HCT116 (cell line): ENCODE data around the gene SUPT3H. TPM values are rescaled to one million over a fixed set of nuclear protein-coding genes. Genes with fewer than 3 reads are reported as not detected.

Source experiments
- ATAC-seq: fragments of 200-7000 bp; cut with Tn5 transposase; 2 replicates; pipeline ENCODE4 v1.9.1; 2020; ENCODE audit warnings: mild to moderate bottlenecking, moderate library complexity
- BruUV-seq: library from RNA; stranded (reverse); fragments of 400-500 nt; replicated peaks from 2 replicates; lab custom pipeline; 2021; lab: Mats Ljungman, UMichigan
- CTCF ChIA-PET: fragments of 300-600 bp; sonication (Branson Sonifier 250); formaldehyde crosslinking; loops from one replicate; lab custom pipeline; 2021; ENCODE audit warnings: antibody characterized with exemption; lab: Charles Lee
- POLR2A ChIA-PET: fragments of 300-600, 350-600 bp; sonication (Branson Sonifier 250); formaldehyde crosslinking; loops from one replicate; lab custom pipeline; 2021; ENCODE audit warnings: antibody characterized with exemption; lab: Charles Lee
- RAD21 ChIA-PET, 2 experiments: fragments of 300-600 bp; sonication (Branson Sonifier 250); formaldehyde crosslinking; loops; one replicate each; lab custom pipeline; 2023; ENCODE audit warnings: low total read pairs in 2 of 2; ENCODE audit not compliant: uncharacterized antibody in 2 of 2, unreplicated experiment in 2 of 2, low non-redundant PET in 1 of 2; lab: Charles Lee
- DNase-seq: peaks from one replicate; pipeline ENCODE4 v3.0.0-alpha.2; 2010; ENCODE audit warnings: low read depth, low spot score
- H2AFZ ChIP-seq: fragments of 200-600 bp; shearing (Covaris generic), sonication (generic); 2 replicates; pipeline ENCODE4 v1.6.1; 2017; ENCODE audit warnings: low read depth, mixed run types, mixed read lengths, antibody characterized with exemption, low read length; ENCODE audit not compliant: poor library complexity, severe bottlenecking
- H3K27ac ChIP-seq: 2 replicates; pipeline ENCODE4 v1.5.1; 2012; ENCODE audit warnings: low read depth, low read length
- H3K27me3 ChIP-seq: fragments of 200-600 bp; sonication (generic); 2 replicates; pipeline ENCODE4 v1.6.1; 2016; ENCODE audit warnings: mixed run types, low read length, mixed read lengths; ENCODE audit not compliant: insufficient read depth
- H3K36me3 ChIP-seq, 2 experiments: fragments of 200-500 bp in 1 of 2; fragments of 200-600 bp in 1 of 2; sonication (Bioruptor generic) in 1 of 2; sonication (generic) in 1 of 2; 2 replicates each; pipeline versions ENCODE4 v1.5.1 to v1.6.1; 2014 to 2016; ENCODE audit warnings: low read length in 2 of 2, inconsistent platforms in 1 of 2, mixed read lengths in 1 of 2, mixed run types in 1 of 2; ENCODE audit not compliant: insufficient read depth in 2 of 2, control insufficient read depth in 1 of 2
- H3K4me1 ChIP-seq, 2 experiments: fragments of 200-600 bp in 1 of 2; sonication (generic) in 1 of 2; 2 replicates each; pipeline versions ENCODE4 v1.5.1 to v1.6.1; 2012 to 2017; ENCODE audit warnings: low read length in 2 of 2, inconsistent platforms in 1 of 2, mild to moderate bottlenecking in 1 of 2, mixed read lengths in 1 of 2, mixed run types in 1 of 2, moderate library complexity in 1 of 2; ENCODE audit not compliant: insufficient read depth in 2 of 2, control insufficient read depth in 1 of 2
- H3K4me2 ChIP-seq: fragments of 200-600 bp; sonication (generic); 2 replicates; pipeline ENCODE4 v1.6.1; 2017; ENCODE audit warnings: mixed run types, low read length, mixed read lengths
- H3K4me3 ChIP-seq, 2 experiments: fragments of 200-600 bp in 1 of 2; sonication (generic) in 1 of 2; replicated peaks in 1 of 2; 2 replicates each; pipeline ENCODE4 v1.5.1; 2011 to 2016; ENCODE audit warnings: low read length in 2 of 2, control low read depth in 1 of 2, low read depth in 1 of 2, mild to moderate bottlenecking in 1 of 2, mixed read lengths in 1 of 2, mixed run types in 1 of 2
- H3K79me2 ChIP-seq: fragments of 200-600 bp; sonication (generic); 2 replicates; pipeline ENCODE4 v1.6.1; 2017; ENCODE audit warnings: mild to moderate bottlenecking, mixed run types, low read length, moderate library complexity, mixed read lengths; ENCODE audit not compliant: insufficient read depth
- H3K9ac ChIP-seq: fragments of 200-600 bp; sonication (generic); 2 replicates; pipeline ENCODE4 v1.6.1; 2016; ENCODE audit warnings: low read length, mixed read lengths
- H3K9me2 ChIP-seq: fragments of 200-600 bp; sonication (generic), shearing (Covaris generic); 2 replicates; pipeline ENCODE4 v1.6.1; 2017; ENCODE audit warnings: mixed run types, mild to moderate bottlenecking, moderate library complexity; ENCODE audit not compliant: insufficient read depth
- H3K9me3 ChIP-seq, 2 experiments: fragments of 200-500 bp in 1 of 2; fragments of 200-600 bp in 1 of 2; sonication (Bioruptor generic) in 1 of 2; sonication (generic) in 1 of 2; 2 replicates each; pipeline ENCODE4 v1.6.1; 2014 to 2017; ENCODE audit warnings: low read length in 2 of 2, mixed read lengths in 2 of 2, inconsistent platforms in 1 of 2, low read depth in 1 of 2, mild to moderate bottlenecking in 1 of 2, mixed run types in 1 of 2, moderate library complexity in 1 of 2; ENCODE audit not compliant: control insufficient read depth in 1 of 2, insufficient read depth in 1 of 2
- H4K20me1 ChIP-seq: fragments of 200-600 bp; sonication (generic), shearing (Covaris generic); 2 replicates; pipeline ENCODE4 v1.6.1; 2017; ENCODE audit warnings: mixed run types, mild to moderate bottlenecking, moderate library complexity; ENCODE audit not compliant: insufficient read depth
- ATF3 ChIP-seq: IDR thresholded peaks from 2 replicates; pipeline ENCODE4 v1.6.1; 2012
- CBX3 ChIP-seq: IDR thresholded peaks from 2 replicates; pipeline ENCODE4 v1.6.1; 2012; ENCODE audit warnings: low read depth
- CTCF ChIP-seq, 3 experiments: fragments of 200-600 bp in 1 of 3; sonication (generic) in 1 of 3; IDR thresholded peaks in 2 of 3; conservative IDR thresholded peaks in 1 of 3; 2 replicates each; pipeline ENCODE4 v1.5.1; 2012 to 2017; ENCODE audit warnings: low read depth in 2 of 3, low read length in 2 of 3, antibody characterized with exemption in 1 of 3, borderline replicate concordance in 1 of 3, control low read depth in 1 of 3, mild to moderate bottlenecking in 1 of 3, mixed read lengths in 1 of 3, mixed run types in 1 of 3, moderate library complexity in 1 of 3; ENCODE audit not compliant: insufficient read depth in 1 of 3
- ELF1 ChIP-seq: IDR thresholded peaks from 2 replicates; pipeline ENCODE4 v1.6.1; 2012; ENCODE audit warnings: low read depth, borderline replicate concordance
- EZH2phosphoT487 ChIP-seq: fragments of 200-600 bp; IDR thresholded peaks from 2 replicates; pipeline ENCODE4 v1.6.1; 2018; ENCODE audit warnings: antibody characterized with exemption, borderline replicate concordance
- FOSL1 ChIP-seq: IDR thresholded peaks from 2 replicates; pipeline ENCODE4 v1.6.1; 2012; ENCODE audit warnings: low read depth
- JUND ChIP-seq: IDR thresholded peaks from 2 replicates; pipeline ENCODE4 v1.6.1; 2012
- POLR2A ChIP-seq: IDR thresholded peaks from 2 replicates; pipeline ENCODE4 v1.7.0; 2011; ENCODE audit warnings: borderline replicate concordance; ENCODE audit not compliant: insufficient read depth, insufficient read length; ENCODE audit errors: extremely low read depth
- POLR2AphosphoS5 ChIP-seq: IDR thresholded peaks from 2 replicates; pipeline ENCODE4 v1.6.1; 2011; ENCODE audit warnings: mild to moderate bottlenecking, low read depth, low read length, moderate library complexity
- SIN3A ChIP-seq: IDR thresholded peaks from 2 replicates; pipeline ENCODE4 v1.6.1; 2012; ENCODE audit warnings: low read depth
- SRF ChIP-seq: IDR thresholded peaks from 2 replicates; pipeline ENCODE4 v1.6.1; 2012; ENCODE audit warnings: low read depth
- YY1 ChIP-seq: IDR thresholded peaks from 2 replicates; pipeline ENCODE4 v1.6.1; 2011; ENCODE audit warnings: low read length, low read depth, moderate library complexity, mild to moderate bottlenecking; ENCODE audit not compliant: insufficient replicate concordance; ENCODE audit errors: extremely low read depth
- ZFX ChIP-seq: fragments of 450-650 bp; IDR thresholded peaks from 2 replicates; pipeline ENCODE4 v1.6.1; 2017
- ZNF274 ChIP-seq: fragments of 200-500 bp; sonication (Bioruptor generic); IDR thresholded peaks from 2 replicates; pipeline ENCODE4 v1.6.1; 2014; ENCODE audit warnings: mild to moderate bottlenecking, low read depth, low read length, inconsistent platforms
- intact Hi-C: fragments of 100-400 bp; cut with micrococcal nuclease; formaldehyde crosslinking; loops from 2 replicates; pipeline ENCODE4 v1.10.0; 2022
- total RNA-seq: library from RNA; stranded (reverse); gene quantifications from one replicate; pipeline ENCODE4 v1.2.1, GENCODE V29; 2021; ENCODE audit not compliant: unreplicated experiment
- TF ChIP-seq, protein P1 (sequence below): IDR thresholded peaks from 2 replicates; pipeline ENCODE4 v1.6.1; 2012
- TF ChIP-seq, protein P2 (sequence below): IDR thresholded peaks from 2 replicates; pipeline ENCODE4 v1.6.1; 2011; ENCODE audit warnings: mild to moderate bottlenecking, low read length, moderate library complexity; ENCODE audit not compliant: insufficient replicate concordance; ENCODE audit errors: extremely low read depth
- TF ChIP-seq, protein P3 (sequence below): IDR thresholded peaks from 2 replicates; pipeline ENCODE4 v1.6.1; 2012; ENCODE audit warnings: low read depth

Gene SUPT3H
- total RNA-seq, 1 experiment from 2014 or later = 7.4 TPM

GRCh38 chr6:45222380-45222779 lies 155.4 kb downstream of the SUPT3H start:
- Histone ChIP-seq H3K27me3 (no peaks in the 10 kb centered on the region), H3K79me2 (no peaks in the 10 kb centered on the region), H3K27ac (no peak overlapping the region), H3K4me1 (peaks cover 0 to 7% of the 10 kb centered on the region in 2 experiments; a peak in 1 of 4 replicates), H3K9me3 (no peaks in the 10 kb centered on the region), H3K4me2 (no peak overlapping the region), H3K9ac (no peak overlapping the region), H3K4me3 (no peak overlapping the region), H3K9me2 (no peaks in the 10 kb centered on the region), H2AFZ (no peak overlapping the region)
- ATAC-seq = no peak
- CTCF ChIA-PET = no interaction called here
- POLR2A ChIA-PET = no interaction called here
- RAD21 ChIA-PET = no interaction called here
- BruUV-seq = no TSS peak
- intact Hi-C loops = no loop called here
- TF ChIP-seq POLR2AphosphoS5 (no peak), SRF (no peak), ATF3 (no peak), CTCF (IDR thresholded peaks at IDR 0.05 in 2 of 3, conservative IDR thresholded peaks at IDR 0.05 in 1 of 3; ENCODE audit: borderline replicate concordance in 1 of 3, insufficient read depth in 1 of 3, low read depth in 2 of 3, low read length in 2 of 3) (no peak), EZH2phosphoT487 (no peak), ZFX (no peak), YY1 (no peak), JUND (no peak), POLR2A (no peak), ZNF274 (no peak), FOSL1 (no peak), SIN3A (no peak), CBX3 (no peak), ELF1 (no peak)
- TF ChIP-seq, protein P1, sequence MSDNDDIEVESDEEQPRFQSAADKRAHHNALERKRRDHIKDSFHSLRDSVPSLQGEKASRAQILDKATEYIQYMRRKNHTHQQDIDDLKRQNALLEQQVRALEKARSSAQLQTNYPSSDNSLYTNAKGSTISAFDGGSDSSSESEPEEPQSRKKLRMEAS = no peak
- TF ChIP-seq, protein P2, sequence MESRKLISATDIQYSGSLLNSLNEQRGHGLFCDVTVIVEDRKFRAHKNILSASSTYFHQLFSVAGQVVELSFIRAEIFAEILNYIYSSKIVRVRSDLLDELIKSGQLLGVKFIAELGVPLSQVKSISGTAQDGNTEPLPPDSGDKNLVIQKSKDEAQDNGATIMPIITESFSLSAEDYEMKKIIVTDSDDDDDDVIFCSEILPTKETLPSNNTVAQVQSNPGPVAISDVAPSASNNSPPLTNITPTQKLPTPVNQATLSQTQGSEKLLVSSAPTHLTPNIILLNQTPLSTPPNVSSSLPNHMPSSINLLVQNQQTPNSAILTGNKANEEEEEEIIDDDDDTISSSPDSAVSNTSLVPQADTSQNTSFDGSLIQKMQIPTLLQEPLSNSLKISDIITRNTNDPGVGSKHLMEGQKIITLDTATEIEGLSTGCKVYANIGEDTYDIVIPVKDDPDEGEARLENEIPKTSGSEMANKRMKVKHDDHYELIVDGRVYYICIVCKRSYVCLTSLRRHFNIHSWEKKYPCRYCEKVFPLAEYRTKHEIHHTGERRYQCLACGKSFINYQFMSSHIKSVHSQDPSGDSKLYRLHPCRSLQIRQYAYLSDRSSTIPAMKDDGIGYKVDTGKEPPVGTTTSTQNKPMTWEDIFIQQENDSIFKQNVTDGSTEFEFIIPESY = no peak
- TF ChIP-seq, protein P3, sequence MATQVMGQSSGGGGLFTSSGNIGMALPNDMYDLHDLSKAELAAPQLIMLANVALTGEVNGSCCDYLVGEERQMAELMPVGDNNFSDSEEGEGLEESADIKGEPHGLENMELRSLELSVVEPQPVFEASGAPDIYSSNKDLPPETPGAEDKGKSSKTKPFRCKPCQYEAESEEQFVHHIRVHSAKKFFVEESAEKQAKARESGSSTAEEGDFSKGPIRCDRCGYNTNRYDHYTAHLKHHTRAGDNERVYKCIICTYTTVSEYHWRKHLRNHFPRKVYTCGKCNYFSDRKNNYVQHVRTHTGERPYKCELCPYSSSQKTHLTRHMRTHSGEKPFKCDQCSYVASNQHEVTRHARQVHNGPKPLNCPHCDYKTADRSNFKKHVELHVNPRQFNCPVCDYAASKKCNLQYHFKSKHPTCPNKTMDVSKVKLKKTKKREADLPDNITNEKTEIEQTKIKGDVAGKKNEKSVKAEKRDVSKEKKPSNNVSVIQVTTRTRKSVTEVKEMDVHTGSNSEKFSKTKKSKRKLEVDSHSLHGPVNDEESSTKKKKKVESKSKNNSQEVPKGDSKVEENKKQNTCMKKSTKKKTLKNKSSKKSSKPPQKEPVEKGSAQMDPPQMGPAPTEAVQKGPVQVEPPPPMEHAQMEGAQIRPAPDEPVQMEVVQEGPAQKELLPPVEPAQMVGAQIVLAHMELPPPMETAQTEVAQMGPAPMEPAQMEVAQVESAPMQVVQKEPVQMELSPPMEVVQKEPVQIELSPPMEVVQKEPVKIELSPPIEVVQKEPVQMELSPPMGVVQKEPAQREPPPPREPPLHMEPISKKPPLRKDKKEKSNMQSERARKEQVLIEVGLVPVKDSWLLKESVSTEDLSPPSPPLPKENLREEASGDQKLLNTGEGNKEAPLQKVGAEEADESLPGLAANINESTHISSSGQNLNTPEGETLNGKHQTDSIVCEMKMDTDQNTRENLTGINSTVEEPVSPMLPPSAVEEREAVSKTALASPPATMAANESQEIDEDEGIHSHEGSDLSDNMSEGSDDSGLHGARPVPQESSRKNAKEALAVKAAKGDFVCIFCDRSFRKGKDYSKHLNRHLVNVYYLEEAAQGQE = no peak
- TF ChIP-seq, all 23 proteins: peak for 0
- no peaks in the 10 kb centered on the region for H4K20me1 ChIP-seq
- DNase-seq = no peak
- H3K36me3 ChIP-seq = no peaks in the 10 kb centered on the region
